CD4-positive, alpha-beta T cell treated with Interleukin-1 beta for 1 hour (primary cell): ENCODE data around the gene ORM2.

ENCODE experiments used
- DNase-seq, 2 donors: peaks; one replicate each; pipeline ENCODE4 v3.0.0-alpha.2; 2020 to 2022

ORM2 gene

DNA sequence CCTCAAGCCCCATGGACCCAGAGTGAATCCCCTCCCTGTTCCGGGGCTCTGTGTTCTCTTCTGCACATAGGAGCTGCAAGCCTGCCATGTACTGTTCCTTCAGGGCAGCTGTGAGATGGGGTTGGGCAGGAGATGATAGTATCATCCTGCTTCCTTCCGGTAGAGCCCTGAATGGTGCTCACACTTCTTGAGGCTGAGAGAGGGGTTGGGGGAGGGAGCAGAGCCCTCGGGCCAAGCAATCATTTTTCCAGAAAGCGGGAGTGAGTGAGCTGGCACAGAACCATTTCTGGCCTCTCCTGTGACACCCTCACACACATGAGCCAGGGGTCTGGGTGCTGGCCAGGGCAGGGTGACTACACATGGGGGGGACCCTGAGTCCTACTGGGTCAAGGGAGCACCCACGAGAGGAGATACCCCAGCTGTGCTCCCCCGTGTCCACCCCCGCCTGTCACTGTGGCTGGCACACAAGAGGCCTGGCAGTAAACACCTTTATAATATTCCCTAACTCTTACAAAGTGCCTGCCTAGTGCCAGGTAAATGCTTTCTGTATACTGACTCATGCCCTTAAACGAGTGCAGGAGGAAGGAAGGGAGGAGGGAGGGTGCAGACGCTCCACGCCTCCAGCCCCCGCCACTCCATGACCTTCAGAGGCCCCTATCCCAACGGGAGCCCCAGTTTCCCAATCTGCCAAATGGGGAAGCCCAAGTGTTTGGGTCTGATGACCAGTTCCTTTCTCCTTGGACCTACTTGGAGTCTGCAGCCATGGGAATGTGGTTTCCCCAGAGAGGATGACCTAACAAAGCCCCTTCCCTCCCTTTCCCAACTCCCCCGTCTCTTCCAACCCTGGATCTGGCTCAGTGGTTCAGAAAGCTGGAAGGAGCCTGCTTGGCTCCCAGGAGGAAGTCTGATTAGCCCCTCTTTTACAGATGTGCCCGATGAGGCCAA lies 42.6 kb downstream of the ORM2 start:
- DNase-seq, result peak; percentile 56 to 70

DNA sequence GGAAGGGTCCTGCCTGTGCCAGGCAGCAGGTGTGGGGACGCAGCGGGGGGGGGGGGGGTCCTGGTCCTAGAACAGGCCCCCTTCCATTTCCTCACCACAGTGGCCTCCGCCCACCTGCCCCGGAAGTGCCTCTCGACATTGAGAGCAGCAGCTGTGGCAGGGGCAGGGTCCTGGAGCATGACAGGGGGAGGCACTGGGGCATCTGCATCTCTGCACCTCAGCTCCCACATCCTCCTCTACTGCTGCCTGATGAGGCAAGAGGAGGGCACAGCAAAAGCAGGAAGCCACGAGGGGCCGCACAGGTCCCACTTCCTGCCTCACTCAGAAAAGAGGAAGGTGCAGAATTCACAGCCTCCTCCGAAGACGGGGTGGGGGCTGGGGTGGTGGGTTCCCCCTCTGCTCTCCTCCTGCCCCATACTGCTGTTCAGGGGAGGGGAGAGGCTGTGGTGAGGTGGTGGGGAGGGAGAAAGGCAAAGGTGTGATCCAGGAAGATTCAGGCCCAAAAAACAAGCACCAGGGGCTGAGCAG lies 43.3 kb downstream of the ORM2 start:
- peak; percentile 88 to 93 for DNase-seq

DNA sequence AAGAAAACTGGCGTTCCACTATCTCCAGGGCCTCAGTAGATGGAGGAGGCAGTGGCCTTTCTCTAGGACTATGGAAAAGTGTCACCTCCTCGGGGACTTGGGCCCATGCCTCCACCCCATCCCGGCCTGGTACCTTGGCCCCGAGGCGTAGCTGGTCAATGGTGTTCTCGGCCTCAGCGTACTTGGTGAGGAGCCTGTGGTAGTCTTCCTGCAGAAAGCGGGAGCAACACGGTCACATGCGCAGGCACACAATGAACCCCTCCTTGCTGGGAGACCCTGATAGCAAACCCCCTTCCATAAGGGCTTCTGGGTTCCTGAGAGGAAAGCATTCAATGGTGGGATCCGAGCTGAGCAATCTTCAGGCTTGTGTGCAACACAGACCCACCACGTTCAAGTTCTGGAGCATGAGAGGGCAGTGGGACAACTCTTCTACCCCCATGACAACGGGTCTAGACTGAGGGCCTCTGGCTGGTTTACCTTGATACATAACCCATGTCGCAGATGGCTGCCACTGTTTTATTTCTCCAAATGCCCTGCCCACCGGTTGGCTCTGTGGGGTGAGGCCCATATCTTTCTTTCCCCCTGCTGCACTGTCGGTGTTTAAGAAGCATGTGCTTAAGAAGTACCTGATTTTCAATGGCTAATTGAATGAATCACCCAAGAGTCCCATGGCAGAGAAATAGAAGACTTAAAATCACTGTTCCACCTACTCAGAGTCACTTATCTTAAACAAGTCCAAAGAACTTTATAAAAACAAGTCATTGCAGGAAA lies 44.5 kb downstream of the ORM2 start:
- peak in 1 of 2 donors; percentile 22 for DNase-seq

DNA sequence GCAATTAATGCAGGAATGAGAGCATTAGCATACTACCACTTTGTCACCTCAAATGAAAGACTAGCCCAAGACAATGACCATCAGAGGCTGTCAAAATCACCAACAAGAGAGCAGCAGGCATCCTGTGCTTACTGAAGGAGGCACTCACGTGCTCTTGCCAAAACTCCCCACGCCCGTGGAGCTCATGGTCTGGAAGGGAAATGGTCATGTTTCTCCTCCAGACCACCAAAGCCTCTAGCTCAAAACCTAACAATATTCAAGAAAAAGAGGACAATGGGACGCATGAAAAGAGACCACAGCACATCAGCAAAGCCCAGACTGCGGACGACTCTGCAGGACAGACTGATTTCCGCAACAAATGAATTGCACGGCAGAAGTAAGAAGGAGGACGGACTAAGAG lies 45.3 kb downstream of the ORM2 start:
- no peak for DNase-seq

DNA sequence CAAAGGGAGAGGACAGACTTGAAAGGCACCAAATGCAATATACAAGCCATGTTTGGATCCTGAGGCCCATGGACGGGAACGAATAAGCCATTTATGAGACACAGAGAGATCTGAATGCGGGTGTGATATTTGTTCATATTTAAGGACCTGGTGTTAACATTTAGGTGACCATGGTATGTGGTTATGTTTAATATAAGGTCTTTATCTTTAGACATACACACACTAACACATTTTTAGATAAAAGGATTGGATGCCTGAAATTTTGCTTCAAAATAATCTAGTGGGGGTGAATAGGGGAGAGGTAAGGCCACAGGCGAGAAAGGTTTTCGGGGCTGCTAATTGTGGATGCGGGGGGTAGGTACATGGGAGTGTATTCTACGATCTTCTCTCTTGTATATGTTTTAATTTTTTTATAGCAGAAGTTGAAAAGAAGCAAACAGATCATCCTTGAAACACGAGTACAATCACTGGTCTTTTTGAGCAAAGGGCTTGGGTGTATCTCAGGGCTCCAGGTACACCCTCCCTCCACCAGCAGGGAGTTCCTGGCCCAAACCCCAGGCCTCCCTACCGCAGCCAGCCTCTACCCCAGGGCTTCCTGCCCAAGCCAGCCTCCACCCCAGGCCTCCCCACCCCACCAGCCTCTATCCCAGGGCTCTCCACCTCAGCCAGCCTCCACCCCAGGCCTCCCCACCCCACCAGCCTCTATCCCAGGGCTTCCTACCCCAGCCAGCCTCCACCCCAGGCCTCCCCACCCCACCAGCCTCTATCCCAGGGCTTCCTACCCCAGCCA lies 45.9 kb downstream of the ORM2 start:
- peak in 1 of 2 donors; percentile 24 for DNase-seq

DNA sequence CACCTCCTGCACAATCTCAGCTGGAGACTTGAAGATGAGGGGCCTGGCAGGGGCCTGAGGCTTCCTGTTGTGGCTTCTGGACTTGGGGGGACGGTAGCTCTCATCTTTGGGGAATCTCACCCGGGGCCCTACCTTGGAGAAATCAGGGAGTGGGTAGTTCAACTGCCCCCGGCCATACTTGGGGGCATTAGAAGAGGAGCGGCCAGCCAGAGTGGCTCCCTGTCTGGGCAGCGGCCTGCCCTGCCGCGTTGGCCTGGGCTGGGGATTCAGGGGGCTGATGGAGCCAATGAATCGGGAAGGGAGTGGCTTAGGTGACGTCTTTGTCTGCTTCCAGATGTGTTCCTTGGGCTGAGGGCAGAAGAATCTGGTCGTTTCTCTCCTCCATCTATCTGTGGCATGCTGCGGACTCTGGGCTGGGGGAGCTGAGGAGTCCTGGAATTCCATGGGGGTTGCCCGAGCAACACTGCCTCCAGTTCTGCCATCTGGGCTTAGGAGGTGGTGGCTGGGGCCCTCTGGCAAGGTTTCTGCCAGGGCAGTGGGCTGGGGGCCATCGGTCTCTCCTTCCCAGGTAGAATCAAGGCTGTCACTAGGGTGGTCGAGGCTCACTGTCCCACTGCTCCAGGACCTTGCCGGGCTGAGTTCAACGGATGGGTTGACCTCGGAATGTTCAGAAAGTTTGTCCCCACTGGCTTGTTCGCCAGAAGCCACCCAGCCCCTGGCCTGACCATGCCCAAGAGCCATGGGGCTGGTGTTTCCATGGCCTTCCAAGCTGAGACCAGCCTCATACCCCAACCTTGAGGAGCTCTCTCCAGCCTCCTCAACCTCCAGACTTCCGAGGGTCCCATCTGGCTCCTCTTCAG lies 47.1 kb downstream of the ORM2 start:
- no peak for DNase-seq

DNA sequence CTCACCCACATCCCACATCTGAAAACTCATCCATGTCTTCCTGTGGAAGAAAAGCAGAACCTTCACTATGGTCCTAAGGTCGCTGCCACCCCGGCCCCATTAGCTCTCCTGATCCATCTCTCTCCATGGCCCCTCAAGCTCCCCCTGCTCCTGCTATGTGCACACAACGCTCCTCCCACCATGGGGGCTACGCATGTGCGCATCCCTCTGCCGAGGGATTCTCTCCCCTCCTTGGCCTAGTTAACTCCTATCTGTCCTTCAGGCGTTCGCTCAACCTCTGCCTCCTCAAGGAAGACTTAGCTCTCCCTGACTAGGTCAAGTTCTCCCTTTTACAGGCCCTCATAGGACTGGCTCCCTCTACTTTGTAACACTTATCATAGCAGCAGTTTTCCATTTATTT lies 48.3 kb downstream of the ORM2 start:
- DNase-seq, result no peak

DNA sequence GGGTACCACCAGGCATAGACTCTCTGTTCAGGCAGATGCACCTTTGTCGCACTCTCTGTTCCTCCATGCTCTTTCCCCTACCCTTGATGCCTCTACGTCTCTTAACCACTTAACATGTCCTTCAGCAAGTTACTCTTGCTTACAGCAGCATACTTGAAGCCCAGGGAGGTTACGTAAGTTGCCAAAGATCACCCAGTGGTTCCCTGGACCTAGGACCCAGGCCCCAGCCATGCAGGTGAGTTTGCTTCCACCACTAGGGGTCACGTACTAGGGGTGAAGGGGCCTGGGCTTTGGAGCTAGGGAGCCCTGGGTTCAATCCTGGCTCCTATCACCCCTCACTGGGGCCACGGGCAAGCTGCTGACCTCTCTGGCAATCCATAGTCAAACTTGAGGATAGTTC lies 49.2 kb downstream of the ORM2 start:
- DNase-seq, result no peak
